GM23248 (cell line): ENCODE measurements around the gene LIN7B.

Experiments used
- EZH2 ChIP-seq: fragments of 200-600 bp; sonication (generic); IDR thresholded peaks from 2 replicates; pipeline ENCODE4 v1.6.1; 2018; ENCODE audit warnings: antibody characterized with exemption, mild to moderate bottlenecking; ENCODE audit not compliant: insufficient read depth, poor library complexity, severe bottlenecking
- EZH2phosphoT487 ChIP-seq: fragments of 200-600 bp; sonication (generic); IDR thresholded peaks from 2 replicates; pipeline ENCODE4 v1.6.1; 2018; ENCODE audit warnings: antibody characterized with exemption, moderate library complexity, mild to moderate bottlenecking, low read depth; ENCODE audit not compliant: insufficient read depth

- TF ChIP-seq EZH2phosphoT487 (no peak), EZH2 (no peak)
These were observed 28.7 kb downstream of the LIN7B start for GRCh38 chr19:49142866-49143335.
